ENCODE results near the gene PLXNA2. TPM values are rescaled to one million over a fixed set of nuclear protein-coding genes. Genes with fewer than 3 reads are reported as not detected.

The PLXNA2 gene
- polyA plus RNA-seq, 3 donors: 11.6 to 12.7 (median 12.3) TPM

- DNase-seq (ENCODE audit: low read depth in 3 of 3, low spot score in 2 of 3): no peak
Observed at GRCh38 chr1:208268541-208269337, 24.6 kb upstream of the PLXNA2 start.

GRCh38 chr1:208265525-208265924 is 21.3 kb upstream of the PLXNA2 start:
- DNase-seq (ENCODE audit: low read depth in 3 of 3, low spot score in 2 of 3): no peak

GRCh38 chr1:208265122-208265469 is 20.9 kb upstream of the PLXNA2 start:
- DNase-seq (ENCODE audit: low read depth in 3 of 3, low spot score in 2 of 3): no peak

DNA sequence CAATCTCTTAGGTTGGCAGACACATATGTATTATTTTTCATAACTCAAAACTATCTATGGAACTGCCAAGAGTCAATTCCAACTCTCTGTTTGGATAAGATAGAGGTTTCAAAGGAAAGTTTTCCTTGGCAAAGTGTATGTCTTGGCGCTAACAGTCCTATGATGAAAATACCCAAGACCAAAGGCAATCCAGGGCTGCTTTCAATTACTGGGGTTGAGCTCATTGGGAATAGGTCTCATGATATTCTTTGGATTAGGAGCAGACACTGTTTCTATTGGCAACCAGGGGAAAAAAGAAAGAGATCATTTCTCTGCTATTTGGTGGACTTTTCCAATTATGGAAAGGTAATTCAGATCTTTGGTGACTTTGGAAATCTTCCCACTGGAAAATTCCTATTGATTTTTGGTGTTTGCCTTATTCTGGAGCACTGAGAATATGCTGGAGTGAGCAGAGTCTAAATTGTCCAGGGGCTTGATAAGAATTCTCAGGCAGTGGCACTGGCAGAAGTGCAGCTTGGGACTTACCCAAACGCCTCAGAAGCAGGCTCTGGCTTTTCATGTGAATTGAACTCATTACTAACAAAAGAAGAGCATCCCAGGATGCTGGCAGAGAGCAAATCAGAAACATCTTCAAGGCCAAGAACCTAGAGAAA is 20.4 kb upstream of the PLXNA2 start:
- no peak for DNase-seq (ENCODE audit: low read depth in 3 of 3, low spot score in 2 of 3)

DNA sequence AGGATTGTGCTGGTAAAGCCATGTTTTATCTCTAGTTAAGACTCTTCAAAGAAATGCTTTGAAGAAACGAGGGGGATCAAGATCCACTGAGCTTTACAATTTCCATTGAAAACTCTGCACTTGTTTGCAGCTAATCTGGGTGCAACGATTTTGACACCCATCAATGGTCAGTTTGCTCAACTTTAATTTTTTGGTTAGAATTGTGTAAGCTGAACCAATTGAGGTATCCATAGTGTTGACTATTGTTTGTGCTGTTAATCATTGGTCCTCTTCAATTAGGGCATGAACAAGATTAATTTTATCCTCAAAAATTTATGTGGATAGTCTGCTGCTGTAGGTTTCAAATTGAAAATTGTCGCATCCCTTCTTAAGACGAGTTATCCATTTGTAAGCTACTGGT is 17.7 kb upstream of the PLXNA2 start:
- DNase-seq (ENCODE audit: low read depth in 3 of 3, low spot score in 2 of 3): no peak

GRCh38 chr1:208258277-208258676 is 14.1 kb upstream of the PLXNA2 start:
- DNase-seq (ENCODE audit: low read depth in 3 of 3, low spot score in 2 of 3): no peak

DNA sequence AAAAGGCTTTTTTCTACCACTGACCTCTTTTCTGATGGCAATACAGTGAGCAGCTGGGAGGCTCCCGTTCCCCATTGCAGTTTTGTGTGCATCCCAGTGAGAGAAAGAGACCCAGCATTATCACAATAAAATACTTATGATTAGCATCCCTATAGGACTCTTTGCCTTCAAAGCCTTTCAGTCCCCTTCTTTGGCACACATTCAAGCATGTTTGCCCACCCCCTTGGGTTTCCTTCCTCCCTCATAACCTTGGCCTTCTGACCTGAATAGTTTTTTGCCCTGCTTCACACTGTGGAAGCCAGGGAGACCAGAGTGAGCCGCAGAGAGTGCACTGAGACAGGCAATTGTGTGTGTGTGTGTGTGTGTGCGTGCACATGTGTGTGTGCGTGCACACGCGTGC is 13.2 kb upstream of the PLXNA2 start:
- no peak for DNase-seq (ENCODE audit: low read depth in 3 of 3, low spot score in 2 of 3)

GRCh38 chr1:208256556-208256955 is 12.4 kb upstream of the PLXNA2 start:
- no peak for DNase-seq (ENCODE audit: low read depth in 3 of 3, low spot score in 2 of 3)

- DNase-seq (ENCODE audit: low read depth in 3 of 3, low spot score in 2 of 3): no peak
Observed at GRCh38 chr1:208256091-208256490, 11.9 kb upstream of the PLXNA2 start.

DNA sequence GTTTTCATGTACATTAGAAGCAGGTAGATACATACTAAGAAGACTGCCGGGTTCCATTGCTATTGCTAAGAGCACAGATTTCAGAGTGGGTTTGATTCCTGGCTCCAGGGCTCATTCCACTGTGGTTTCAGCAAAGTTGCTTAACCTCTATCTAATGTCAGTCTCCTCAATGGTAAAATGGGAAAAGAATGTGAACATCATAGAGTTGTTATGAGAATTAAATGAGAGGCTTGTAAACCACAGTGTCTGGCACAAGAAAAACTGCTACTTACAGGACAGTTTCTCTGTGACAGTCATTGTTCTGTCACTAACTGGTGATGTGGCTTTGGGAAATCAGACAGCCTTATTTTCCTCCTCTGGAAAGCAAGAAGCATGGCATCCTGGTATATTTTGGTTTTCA is 10.7 kb upstream of the PLXNA2 start:
- DNase-seq (ENCODE audit: low read depth in 3 of 3, low spot score in 2 of 3): no peak

GRCh38 chr1:208254376-208254775 is 10.2 kb upstream of the PLXNA2 start:
- DNase-seq (ENCODE audit: low read depth in 3 of 3, low spot score in 2 of 3): no peak

DNA sequence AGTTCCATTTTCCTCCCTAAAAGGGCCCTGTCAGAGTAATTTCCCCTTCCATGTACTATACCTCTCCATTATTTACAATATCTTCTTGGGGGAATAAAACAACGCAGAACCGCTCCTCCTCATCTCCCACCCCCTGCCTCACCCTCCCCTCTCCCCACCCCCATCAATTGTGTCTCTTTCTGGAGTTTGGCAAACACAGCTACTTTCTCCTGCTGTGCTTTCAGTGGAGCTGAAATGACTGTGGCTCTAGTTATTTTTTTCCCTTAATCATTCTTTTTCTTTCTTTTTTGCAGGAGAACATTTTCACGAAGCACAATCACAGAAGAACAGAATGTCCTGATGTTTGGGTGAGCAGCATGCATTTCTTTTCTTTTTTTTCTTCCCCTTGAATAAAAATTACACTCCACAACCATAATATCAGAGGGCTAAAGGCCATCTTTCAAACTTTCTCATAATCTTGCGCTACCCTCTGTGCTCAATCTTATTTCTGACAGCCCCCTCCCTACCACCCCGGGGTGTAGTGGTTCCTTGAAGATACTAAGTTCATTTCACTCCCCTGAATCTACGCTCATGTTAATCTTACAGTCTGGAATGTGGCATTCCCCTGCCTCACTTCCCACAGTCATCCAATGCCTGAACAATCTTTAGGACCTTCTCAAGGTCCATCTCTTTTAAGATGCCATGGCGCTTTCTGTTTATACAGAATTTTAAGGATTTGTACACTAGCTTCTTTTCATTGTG is 8.8 kb upstream of the PLXNA2 start:
- no peak for DNase-seq (ENCODE audit: low read depth in 3 of 3, low spot score in 2 of 3)

GRCh38 chr1:208251911-208252835 is 8.0 kb upstream of the PLXNA2 start:
- DNase-seq (ENCODE audit: low read depth in 3 of 3, low spot score in 2 of 3): no peak

DNA sequence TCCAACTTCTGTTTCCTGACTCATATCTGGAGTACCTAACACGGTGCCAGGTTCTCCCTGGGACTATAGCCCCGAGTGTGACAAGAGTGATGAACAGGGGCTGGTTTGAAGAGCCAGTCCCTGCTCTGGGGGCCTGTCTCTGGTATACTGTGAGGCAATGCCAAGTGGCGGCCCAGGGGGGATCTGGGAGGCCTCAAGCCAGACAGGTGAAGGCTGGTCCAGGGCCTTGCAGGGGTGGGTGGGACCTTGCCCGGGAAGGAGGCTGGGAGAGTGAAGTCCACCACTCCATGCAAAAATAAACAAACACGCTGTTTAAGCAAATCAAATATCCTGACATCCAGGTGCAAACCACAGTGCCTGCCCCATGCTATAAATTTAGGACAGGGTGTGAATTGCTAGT is 6.8 kb upstream of the PLXNA2 start:
- no peak for DNase-seq (ENCODE audit: low read depth in 3 of 3, low spot score in 2 of 3)

DNA sequence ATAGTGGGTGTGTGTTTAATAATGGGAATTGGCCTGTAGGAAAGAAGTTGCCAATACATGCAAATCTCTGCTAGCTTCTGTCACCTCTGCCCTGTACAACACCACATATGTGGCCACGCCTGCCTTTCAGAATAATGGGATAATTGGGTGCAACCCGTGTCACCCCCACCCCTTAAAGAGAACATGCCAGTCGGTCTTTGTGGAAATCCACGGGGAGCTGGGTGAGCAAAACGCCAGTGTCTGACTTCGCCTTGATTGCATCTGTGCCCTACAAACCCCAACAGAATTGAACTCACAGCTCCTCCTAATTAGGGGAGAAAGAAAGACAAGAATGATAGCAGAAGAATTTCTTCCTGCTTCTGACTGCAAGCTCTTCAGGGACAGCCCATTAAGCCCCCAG is 6.4 kb upstream of the PLXNA2 start:
- no peak for DNase-seq (ENCODE audit: low read depth in 3 of 3, low spot score in 2 of 3)

GRCh38 chr1:208248991-208249696 is 5.0 kb upstream of the PLXNA2 start:
- no peak for DNase-seq (ENCODE audit: low read depth in 3 of 3, low spot score in 2 of 3)

DNA sequence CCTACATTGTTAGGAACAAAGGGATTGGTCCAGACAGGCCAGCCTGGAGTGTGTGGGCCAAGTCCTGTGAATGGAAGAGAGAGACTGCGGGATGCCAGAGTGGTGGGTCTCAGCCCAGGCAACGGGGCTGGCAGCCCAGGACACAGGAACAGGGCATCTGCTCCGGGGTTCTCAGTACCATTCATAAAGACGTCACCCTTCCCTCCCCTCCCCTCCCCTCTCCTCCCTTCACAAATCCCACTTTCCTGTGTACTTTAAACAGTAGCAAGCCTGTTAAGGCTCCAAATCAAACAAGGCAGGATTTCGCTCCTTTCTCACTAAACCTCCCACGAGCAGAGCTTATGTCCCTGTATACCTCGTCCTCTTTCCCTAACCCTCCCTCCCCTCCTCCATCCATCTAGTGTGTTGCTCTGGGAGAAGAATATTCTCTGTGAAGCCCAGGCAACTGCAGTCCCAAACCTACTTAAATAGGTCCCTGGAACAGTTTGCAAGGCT is 4.2 kb upstream of the PLXNA2 start:
- DNase-seq (ENCODE audit: low read depth in 3 of 3, low spot score in 2 of 3): no peak

GRCh38 chr1:208247696-208248095 is 3.5 kb upstream of the PLXNA2 start:
- no peak for DNase-seq (ENCODE audit: low read depth in 3 of 3, low spot score in 2 of 3)

DNA sequence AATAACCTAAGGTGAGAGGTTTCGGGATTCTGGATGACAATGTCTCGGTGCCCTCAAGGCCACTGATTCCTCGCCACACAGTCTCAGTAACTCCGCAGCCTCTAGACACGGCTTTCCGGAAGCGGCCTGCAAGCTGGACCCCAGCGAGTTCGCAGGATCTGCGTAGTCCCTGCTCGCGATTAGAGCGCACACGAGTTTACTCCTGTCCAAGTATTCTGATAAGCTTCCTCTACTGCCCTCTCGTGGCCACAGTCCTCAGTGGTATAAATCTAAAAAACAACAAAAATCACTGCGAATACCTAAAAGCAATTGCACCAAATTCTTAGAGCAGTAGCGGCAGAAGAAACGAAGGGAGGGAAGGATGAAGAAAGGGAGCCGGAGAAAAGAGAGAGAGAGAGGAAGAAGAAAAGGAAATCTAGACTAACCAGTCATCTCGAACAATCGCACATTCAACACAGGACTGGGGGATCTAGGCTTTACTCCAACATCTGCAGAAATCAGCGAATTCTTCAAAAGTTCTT is 1.1 kb upstream of the PLXNA2 start:
- DNase-seq (ENCODE audit: low read depth in 3 of 3, low spot score in 2 of 3): peak; percentile 80 to 83 (median 83)

DNA sequence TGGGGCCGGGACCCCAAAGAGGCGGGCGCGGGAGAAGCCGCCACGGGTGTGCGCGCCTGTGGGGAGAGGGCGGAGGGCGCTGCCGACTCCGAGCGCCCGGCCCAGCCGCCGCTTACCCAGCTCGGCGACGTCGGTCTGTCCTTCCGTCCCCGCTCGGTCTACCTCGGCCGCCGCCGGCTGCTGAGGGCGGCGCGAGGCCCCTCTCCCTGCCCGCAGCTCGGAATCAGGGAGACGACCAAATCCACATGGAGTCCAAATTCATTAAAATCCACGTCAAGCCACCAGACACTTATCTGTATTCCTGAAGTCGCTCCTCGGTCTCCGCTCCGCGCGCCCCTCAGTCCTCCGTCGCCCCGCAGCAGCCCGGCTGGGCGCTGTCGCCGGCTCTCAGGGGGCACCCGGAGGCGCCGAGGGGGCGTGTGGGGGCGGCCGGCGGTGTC is 637 bp downstream of the PLXNA2 start:
- DNase-seq (ENCODE audit: low read depth in 3 of 3, low spot score in 2 of 3): no peak
